GM12892 (cell line): ENCODE results near the gene PLXDC1.
A peak's percentile ranks its signal among the peaks of the same experiment; 100 is the strongest.

Experiments
- DNase-seq: peaks from one replicate; pipeline ENCODE4 v3.0.0; 2011; ENCODE audit not compliant: insufficient read length
- FAIRE-seq: peaks from 2 replicates; lab custom pipeline; 2011; peaks lifted over from hg19 to GRCh38; lab: Jason Lieb, UNC
- POLR2A ChIP-seq: IDR thresholded peaks from 2 replicates; pipeline ENCODE4 v1.6.1; 2011; ENCODE audit warnings: low read depth, low read length, control low read depth
- POLR2AphosphoS5 ChIP-seq: IDR thresholded peaks from 2 replicates; pipeline ENCODE4 v1.6.1; 2011; ENCODE audit warnings: low read depth, low read length, control low read depth
- TAF1 ChIP-seq: IDR thresholded peaks from 2 replicates; pipeline ENCODE4 v1.6.1; 2011; ENCODE audit warnings: low read depth, mild to moderate bottlenecking, control low read depth, low read length, borderline replicate concordance

The PLXDC1 gene

DNA sequence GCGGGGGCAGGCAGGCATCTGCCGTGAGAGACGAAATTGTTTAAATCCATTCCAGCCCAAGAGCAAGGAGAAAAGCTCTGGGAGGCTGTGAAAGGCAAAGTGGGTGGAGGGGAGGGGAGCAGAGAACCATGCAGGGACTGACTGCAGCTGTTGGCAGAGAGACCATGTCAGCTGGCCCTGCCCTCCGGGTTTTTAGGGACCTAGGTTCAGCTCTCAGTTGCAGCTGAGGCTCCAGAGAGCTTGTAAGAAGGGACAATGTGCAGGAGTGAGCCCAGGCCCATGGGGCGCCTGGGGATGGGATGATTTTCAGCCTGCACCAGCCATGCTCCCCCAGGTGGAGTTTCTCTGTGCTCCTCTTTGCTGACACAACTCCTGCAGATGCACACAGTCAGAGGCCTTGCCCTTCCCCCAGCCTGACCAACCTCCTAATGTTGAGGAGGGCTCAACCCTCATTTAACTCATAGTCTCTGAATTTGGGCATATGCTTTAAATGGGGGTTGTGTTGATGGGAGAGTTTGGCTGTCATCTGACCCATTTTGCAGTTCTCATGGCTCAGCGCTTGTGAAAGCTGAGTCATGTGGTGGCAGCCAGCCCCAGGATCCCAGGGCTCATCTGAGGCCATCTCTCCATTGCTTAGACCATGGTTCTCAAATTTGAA, 70.9 kb downstream of the PLXDC1 start:
- TF ChIP-seq POLR2AphosphoS5 (no peak), TAF1 (no peak), POLR2A (no peak)
- FAIRE-seq (no peak), DNase-seq (no peak)

DNA sequence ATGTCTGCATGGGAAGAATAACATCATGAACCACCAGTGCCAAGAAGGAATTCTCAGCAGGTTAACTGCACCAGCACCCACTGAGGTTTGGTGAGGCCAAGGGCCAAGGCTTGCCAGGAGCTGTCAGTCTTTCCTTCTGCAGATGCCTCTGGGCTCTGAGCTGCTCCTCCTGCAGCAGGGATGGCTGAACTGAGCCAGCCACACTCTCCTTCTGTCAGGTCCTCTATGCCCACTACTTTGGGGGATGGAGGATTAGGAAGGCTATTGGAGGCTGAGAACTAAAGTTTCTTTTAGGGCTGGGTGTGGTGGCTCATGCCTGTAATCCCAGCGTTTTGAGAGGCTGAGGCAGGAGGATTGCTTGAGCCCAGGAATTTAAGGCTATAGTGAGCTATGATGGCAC, 71.6 kb downstream of the PLXDC1 start:
- FAIRE-seq (no peak), DNase-seq (no peak)
- no peak for TF ChIP-seq POLR2A
- no peak for TF ChIP-seq POLR2AphosphoS5
- TF ChIP-seq TAF1, result no peak

DNA sequence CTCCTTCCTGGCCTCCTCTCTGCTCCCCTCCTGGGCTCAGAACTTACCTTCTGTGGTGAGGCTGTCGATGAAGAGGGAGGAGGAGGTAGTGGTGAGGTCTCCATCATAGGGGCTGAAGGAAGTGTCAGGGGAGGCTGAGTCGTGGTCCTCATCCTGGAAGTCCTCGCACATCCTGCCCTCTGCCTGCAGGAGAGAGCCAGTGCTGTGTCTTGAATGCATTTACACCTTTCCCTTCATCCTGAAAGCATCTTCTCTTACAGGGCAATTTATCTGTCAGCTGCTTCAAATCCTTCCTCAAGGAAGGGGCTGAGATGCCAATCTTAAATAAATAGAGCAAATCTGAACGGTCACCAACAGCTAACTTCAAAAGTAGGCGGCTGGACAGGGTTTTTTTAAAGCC, 73.6 kb downstream of the PLXDC1 start:
- no peak for TF ChIP-seq POLR2A
- TF ChIP-seq TAF1, result no peak
- no peak for TF ChIP-seq POLR2AphosphoS5
- DNase-seq (no peak), FAIRE-seq (no peak)

DNA sequence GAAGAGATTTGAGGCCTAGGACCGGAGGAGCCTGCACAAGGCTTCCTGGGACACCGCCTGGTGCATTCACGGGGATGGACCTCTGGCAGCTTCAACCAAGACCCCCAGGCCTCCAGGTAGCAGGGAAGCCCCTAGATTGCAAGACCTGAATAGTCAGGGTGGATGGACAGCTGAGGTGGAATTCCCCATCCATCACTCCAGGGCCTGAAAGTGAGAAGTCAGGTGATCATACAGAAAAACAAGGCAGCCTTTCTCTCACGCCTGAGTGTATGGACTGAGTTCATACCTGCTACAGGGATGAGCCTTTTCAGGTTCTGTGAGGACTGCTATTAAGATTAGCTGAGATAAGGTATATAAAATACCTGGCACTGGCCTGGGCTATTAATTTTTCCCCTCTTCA, 74.2 kb downstream of the PLXDC1 start:
- DNase-seq, result no peak
- TF ChIP-seq POLR2AphosphoS5 (no peak), POLR2A (no peak), TAF1 (no peak)
- no peak for FAIRE-seq

DNA sequence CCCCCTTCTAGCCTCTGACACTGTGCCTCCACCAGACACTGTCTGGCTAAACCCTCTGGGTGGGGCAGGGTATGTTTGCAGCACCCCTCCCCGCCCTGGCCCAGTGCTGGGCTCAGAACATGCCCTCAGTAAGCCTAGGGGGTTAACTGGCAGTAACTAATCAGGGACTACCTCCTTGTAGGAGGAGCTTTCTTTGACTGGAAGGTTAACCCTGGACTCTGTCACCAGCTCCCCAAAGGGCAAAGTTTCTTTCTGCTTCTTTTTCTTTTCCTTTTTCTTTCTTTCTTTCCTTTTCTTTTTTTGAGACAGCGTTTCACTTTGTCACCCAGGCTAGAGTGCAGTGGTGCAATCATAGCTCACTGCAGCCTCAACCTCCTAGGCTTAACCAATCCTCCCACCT, 76.8 kb downstream of the PLXDC1 start:
- DNase-seq (no peak), FAIRE-seq (no peak)
- no peak for TF ChIP-seq TAF1

DNA sequence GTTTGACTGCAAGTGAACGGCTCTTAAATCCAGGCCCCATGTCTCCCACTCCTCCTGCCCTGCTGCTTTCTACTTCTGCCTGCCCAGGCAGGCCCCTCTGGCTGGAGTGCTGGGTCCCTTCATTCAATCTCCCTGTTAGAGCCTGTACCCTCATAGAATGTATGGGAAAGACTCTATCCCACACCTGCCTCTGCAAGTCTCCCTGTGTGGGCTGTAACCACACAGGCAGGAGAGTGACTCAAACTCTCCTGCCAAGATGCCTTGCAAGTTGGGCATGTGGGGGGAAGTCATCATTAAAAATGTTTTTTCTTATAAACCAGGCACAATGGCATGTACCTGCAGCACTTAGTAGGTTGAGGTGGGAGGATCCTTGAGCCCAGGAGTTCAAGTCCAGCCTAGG, 77.5 kb downstream of the PLXDC1 start:
- DNase-seq, result no peak
- no peak for FAIRE-seq
- TF ChIP-seq TAF1 (no peak), POLR2A (no peak), POLR2AphosphoS5 (no peak)

DNA sequence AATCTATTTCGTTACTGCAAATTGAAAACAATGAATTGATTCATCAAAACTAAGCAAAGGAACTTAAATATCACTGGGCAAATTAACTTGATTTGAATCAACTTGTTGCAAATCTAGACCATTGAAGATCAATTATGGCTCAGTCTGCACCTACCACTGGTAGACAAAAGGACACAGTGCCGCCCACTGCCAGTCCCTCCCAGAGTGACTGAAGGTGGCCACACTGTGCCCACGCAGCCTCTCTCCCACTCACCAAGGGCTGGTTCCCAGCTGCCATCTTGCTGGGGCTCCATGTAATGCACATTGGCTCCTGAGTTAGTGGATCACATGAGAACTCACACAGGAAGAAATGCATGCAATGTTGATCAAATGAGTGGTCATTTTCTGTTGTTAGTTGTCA, 78.1 kb downstream of the PLXDC1 start:
- no peak for TF ChIP-seq POLR2AphosphoS5
- TF ChIP-seq TAF1, result no peak
- no peak for TF ChIP-seq POLR2A
- FAIRE-seq, result peak; percentile 57

DNA sequence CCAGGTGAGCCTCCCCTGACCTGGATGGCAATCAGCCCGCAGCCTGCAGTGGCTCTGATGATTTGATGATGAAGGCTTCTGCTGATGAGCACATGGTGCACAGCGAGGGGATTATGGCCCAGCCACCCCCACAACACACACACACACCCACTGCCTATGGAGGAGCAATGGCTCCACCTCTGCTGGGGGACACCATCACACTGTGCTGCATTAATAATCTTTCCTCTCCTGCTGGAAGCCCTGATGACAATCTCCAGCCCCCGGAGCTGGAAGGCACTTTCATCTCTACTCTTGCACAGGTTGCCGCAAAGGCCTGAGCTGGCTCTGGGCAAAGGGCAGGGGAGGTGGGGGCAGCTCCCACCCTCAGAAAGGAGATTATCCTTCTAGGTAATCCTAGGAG, 79.9 kb downstream of the PLXDC1 start:
- TF ChIP-seq POLR2AphosphoS5 (no peak), POLR2A (no peak), TAF1 (no peak)
- FAIRE-seq, result no peak
- no peak for DNase-seq

More for the DNA sequence above, 78.1 kb downstream of the PLXDC1 start:
- no peak for DNase-seq

DNA sequence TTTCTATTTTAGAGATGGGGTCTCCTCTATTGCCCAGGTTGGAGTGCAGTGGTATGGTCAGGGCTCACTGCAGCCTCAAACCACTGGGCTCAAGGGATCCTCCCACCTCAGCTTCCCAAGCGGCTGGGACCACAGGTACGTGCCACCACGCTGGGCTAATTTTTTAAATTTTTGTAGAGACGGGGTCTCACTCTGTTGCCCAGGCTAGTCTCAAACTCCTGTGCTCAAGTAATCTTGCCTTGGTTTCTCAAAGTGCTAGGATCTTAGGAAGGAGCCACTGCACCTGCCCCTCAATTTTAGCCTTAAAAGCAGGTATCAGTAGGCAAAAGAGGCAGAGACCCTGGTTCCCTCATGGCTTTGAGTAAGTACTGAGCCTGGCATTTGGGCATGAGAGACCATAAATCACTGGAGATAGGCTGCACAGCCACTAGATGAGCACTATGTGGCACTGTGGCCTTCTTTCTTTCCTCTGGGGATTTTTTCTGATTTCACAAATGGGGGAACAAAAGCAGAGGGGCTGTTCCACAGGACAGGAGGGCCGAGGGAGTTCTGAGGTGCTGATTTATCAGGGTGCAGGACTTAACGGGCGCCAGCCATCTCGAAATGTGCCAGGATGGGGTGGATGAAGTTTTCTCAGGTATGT, 82.2 kb downstream of the PLXDC1 start:
- DNase-seq (peak; percentile 39), FAIRE-seq (peak; percentile 88)
- TF ChIP-seq POLR2A (no peak), TAF1 (no peak), POLR2AphosphoS5 (no peak)

DNA sequence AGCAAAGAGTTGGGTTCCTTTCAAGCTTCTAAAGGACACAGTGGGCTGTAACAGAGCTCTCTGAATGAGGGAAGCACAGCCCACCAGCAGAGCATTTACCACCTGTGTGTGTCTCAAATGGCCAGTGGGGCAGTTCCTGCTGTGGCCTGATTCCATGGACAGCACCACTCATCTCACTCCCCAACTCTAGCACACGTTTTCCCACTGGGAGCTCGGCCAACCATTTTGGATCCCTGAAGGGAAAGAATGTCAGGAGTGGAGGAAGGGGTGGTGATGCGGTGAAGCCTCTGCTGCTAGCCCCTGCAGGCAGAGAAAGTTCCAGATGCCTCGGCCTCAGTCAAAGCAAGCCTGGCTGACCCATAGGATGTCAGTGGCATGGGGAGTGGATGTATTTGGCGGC, 86.6 kb downstream of the PLXDC1 start:
- DNase-seq (no peak), FAIRE-seq (no peak)
- TF ChIP-seq POLR2AphosphoS5 (no peak), POLR2A (no peak)

DNA sequence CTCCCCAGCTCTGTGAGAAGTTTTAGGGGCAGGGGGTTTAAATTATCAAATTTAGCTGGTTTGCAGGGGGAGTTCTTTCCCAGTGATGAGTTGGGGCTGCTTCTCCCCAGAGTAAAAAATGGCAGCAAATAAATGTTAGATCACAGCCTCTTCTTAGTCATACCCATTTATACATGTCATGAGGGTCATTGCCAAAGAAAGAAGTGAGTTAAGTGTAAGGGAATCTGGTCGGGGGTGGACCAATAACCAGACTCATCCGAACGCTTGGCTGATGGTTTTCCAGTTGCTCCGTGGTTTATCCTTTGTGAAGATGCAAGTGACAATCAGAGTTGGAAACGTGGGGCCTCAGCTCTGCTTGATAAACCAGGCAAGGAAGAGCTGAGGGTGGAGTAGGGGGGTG, 87.1 kb downstream of the PLXDC1 start:
- FAIRE-seq (no peak), DNase-seq (no peak)
- TF ChIP-seq TAF1 (no peak), POLR2AphosphoS5 (no peak), POLR2A (no peak)

DNA sequence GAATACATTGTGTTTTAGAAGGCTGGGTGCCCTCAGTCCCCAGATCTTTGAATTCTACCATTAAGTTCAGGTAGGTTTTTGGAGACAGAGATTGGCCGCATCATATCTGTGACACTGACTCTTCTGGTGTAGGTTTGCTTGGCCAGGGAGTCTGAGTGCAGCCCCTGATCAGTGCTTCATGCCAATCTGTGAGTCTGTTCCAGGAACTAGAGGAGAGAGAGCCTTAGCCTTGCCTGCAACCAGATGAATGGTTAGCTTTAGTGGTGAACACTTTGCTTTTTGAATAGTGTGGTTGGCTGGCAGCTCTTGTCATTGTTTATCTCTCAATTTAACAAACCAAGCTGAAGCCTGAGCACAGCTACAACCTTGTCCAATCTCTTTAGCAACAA, 87.8 kb downstream of the PLXDC1 start:
- no peak for DNase-seq
- no peak for FAIRE-seq
- TF ChIP-seq POLR2AphosphoS5 (no peak), TAF1 (no peak), POLR2A (no peak)

DNA sequence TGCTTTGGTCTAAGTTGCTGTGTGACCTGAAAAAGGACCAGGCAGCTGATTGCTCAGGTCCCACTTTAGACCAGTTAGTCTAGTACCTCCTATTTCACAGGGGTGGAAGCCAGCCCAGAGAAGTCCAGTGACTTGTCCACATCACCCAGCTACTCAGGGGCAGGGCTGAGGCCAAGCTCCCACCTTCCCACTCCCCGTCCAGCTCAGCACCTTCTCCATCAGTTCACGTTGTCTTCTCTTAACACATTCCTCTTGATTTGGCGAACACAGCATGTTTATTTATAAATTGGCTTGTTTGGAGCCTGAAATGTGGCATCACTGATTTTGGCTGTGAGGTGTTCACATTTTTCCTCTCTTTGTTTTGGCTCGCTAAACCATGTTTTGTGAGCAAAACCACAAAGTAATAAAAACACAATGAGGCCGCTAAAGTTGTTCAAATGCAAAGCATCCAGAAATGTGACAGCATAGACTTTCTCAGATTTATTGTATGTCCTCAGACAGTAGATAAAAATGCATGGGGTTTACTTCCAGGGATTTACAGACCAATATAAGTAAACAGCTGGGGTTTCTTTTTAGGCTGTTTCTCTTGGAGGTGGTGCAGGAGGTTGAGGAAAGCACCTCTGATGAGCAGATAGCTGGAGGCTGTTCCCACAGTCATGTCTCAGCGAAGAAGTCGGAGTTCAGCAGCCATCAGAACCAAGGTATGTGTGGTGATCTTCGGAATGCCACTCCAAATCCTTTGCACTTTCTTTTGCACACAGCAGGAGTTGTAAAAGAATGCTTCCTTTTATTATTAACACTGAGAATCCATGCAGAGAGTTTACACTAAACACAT, 88.4 kb downstream of the PLXDC1 start:
- TF ChIP-seq POLR2AphosphoS5 (no peak), POLR2A (no peak), TAF1 (no peak)
- DNase-seq, result no peak
- FAIRE-seq, result no peak
